ENCODE data around the gene MSLN. TPM values are rescaled to one million over a fixed set of nuclear protein-coding genes. Genes with fewer than 3 reads are reported as not detected.

MSLN gene
- total RNA-seq, 1 experiment from 2014 or later: not detected

DNA sequence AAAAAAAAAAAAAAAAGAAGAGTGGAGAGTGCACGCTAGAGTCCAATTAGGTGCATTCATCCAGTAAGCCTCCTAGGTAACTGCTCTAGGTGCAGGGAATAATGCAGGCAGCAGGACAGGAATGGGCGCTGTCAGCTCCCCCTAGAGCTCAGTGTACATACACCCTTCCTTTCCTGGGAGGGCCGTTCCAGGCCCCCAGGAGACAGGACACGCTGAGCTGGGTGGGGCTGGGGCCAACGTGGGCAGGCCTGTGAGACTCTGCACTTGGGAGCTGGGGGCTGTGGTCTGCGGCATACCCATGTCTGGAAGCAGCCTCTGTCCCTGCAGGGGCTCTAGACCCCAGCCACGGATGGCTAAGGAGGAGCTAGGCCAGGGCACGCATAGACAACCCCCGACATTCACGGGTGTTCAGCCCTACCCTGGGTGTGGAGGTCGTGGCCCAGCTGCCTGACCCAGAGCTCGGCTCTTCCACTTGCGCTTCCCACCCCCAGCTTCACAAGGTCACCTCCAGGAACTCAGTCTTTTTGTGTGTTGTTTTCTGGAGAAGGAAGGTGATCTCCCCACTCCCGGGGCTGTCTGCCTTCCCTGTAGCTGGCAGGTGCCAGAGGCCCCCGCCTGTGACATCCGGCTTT is 40.6 kb upstream of the MSLN start:
- ChIA-PET POLR2A (ENCODE audit: low non-redundant PET) (no interaction called here), CTCF (interaction anchor here (0.6 to 1.9 kb wide), 4 partner anchors 10 to 294 kb away, joined by 5 to 8 read pairs (median 8); partner anchors contain the start of gene RPUSD1)
- Histone ChIP-seq H3K9me3 (ENCODE audit: low read depth, low read length, poor library complexity, severe bottlenecking) (no peaks in the 10 kb centered on the region), H3K4me3 (ENCODE audit: low read depth, low read length, poor library complexity, severe bottlenecking) (peak overlapping the region; percentile 69), H3K27ac (ENCODE audit: low read depth, low read length, poor library complexity, severe bottlenecking) (peak overlapping the region; percentile 83), H3K4me1 (ENCODE audit: insufficient read depth, low read length, poor library complexity, severe bottlenecking) (peaks cover 8% of the 10 kb centered on the region), H3K36me3 (ENCODE audit: insufficient read depth, low read length, poor library complexity, severe bottlenecking) (no peaks in the 10 kb centered on the region), H3K27me3 (replicated peaks; ENCODE audit: insufficient read depth, low read depth, low read length, poor library complexity) (peaks cover 31% of the 10 kb centered on the region)
- intact Hi-C loops (cut with micrococcal nuclease; ENCODE audit: unreplicated experiment): loop anchor here (10.0 kb wide), 1 partner anchor 335 kb away; no protein-coding TSS in a partner anchor
- peak; percentile 39 for DNase-seq (ENCODE audit: low spot score)
- no peak for TF ChIP-seq EZH2 (IDR thresholded peaks at IDR 0.05; ENCODE audit: borderline replicate concordance, low read depth, low read length, poor library complexity, severe bottlenecking)
- TF ChIP-seq CTCF (conservative IDR thresholded peaks at IDR 0.05; ENCODE audit: low read depth, low read length): 0 out of 2 replicates have a peak, but pooled peaks have one; percentile 26
- no TSS peak for BruUV-seq (replicated peaks)

DNA sequence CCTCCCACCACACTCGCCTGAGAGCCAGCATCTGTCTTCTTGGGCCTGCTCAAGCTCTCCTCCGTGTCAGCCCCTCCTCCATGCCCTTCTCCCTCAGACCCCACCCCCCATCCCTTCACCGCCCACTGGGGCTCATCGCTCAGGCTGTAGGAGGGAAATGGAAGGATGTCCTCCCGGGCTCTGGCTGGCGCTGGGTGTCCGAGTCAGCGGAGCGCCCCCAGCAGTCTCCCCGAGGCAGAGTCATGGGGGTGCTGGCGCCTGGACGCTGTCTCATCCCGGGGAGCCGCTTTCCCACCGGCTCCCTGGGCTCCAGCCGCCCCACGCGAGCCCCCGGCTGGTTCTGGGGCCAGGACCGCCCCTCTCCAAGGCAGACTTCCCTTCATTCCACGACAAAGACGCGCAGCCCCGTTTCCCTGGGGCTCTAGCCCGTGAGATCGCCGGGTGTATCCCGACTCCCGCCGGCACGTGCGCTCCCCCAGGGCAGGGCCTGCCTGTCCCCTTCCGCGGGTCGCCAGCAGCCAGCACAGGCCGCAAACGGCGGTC is 40.0 kb upstream of the MSLN start:
- BruUV-seq (replicated peaks): no TSS peak
- intact Hi-C loops (cut with micrococcal nuclease; ENCODE audit: unreplicated experiment): no loop called here
- Histone ChIP-seq H3K4me3 (ENCODE audit: low read depth, low read length, poor library complexity, severe bottlenecking) (peak overlapping the region; percentile 69), H3K27ac (ENCODE audit: low read depth, low read length, poor library complexity, severe bottlenecking) (peak overlapping the region; percentile 83), H3K4me1 (ENCODE audit: insufficient read depth, low read length, poor library complexity, severe bottlenecking) (peaks cover 8% of the 10 kb centered on the region), H3K9me3 (ENCODE audit: low read depth, low read length, poor library complexity, severe bottlenecking) (no peaks in the 10 kb centered on the region), H3K36me3 (ENCODE audit: insufficient read depth, low read length, poor library complexity, severe bottlenecking) (no peaks in the 10 kb centered on the region), H3K27me3 (replicated peaks; ENCODE audit: insufficient read depth, low read depth, low read length, poor library complexity) (peaks cover 27% of the 10 kb centered on the region)
- peak; percentile 38; the same call in 1 of the 2 replicates for TF ChIP-seq CTCF (conservative IDR thresholded peaks at IDR 0.05; ENCODE audit: low read depth, low read length)
- TF ChIP-seq EZH2 (IDR thresholded peaks at IDR 0.05; ENCODE audit: borderline replicate concordance, low read depth, low read length, poor library complexity, severe bottlenecking): no peak
- POLR2A ChIA-PET (ENCODE audit: low non-redundant PET): no interaction called here
- peak; percentile 81 for DNase-seq (ENCODE audit: low spot score)
- CTCF ChIA-PET: interaction anchor here (1.2 to 1.9 kb wide), 2 partner anchors 10 to 67 kb away, joined by 5 to 8 read pairs; partner anchors contain the start of gene RPUSD1

DNA sequence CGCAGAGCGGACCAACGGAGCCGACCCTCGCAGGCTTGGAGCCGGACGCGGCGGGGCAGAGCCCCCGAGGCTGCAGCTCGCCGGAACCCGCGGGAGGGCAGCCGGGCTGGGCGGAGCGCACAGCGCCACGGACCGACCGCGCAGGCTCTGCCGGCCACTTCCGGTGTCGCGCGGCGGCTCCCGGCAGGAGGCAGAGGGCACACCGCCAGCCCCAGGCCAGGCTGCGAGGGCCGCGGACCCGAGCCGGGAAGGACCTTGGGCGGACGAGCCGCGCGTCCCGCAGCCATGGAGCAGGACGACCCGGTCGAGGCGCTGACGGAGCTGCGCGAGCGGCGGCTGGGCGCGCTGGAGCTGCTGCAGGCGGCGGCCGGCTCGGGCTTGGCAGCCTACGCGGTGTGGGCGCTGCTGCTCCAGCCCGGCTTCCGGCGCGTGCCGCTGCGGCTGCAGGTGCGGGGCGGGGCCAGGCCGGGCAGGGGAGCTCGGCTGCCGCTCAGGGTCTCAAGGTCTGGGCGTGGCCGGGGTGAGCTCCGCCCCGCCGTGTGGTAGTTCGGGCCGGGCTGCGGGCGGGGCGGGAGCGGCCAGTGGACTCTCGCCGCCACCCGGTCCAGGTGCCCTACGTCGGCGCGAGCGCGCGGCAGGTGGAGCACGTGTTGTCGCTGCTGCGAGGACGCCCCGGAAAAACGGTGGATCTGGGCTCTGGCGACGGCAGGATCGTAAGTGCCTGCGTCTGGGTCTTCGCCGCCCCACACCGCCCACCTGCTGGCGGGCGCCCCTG is 39.4 kb upstream of the MSLN start, which contains the start of gene ANTKMT:
Gene ANTKMT (plus strand): TSS at position 157 of the 775 bp plus-strand sequence. CDS start 129 bp downstream, at position 286.
- CTCF ChIA-PET: interaction anchor here (0.6 to 1.9 kb wide), 3 partner anchors 9 to 35 kb away, joined by 3 to 8 read pairs (median 4); no protein-coding TSS in a partner anchor
- peak within 1 kb of the TSS; percentile 83 for H3K27ac ChIP-seq (ENCODE audit: low read depth, low read length, poor library complexity, severe bottlenecking)
- POLR2A ChIA-PET (ENCODE audit: low non-redundant PET): no interaction called here

More for the DNA sequence above, 39.4 kb upstream of the MSLN start, which contains the start of gene ANTKMT:
- no TSS peak for BruUV-seq (replicated peaks)
- no peaks in the 10 kb centered on the region for H3K9me3 ChIP-seq (ENCODE audit: low read depth, low read length, poor library complexity, severe bottlenecking)
- intact Hi-C loops (cut with micrococcal nuclease; ENCODE audit: unreplicated experiment): no loop called here
- H3K36me3 ChIP-seq (ENCODE audit: insufficient read depth, low read length, poor library complexity, severe bottlenecking): no peaks in the 10 kb centered on the region
- TF ChIP-seq CTCF (conservative IDR thresholded peaks at IDR 0.05; ENCODE audit: low read depth, low read length): no peak
- TF ChIP-seq EZH2 (IDR thresholded peaks at IDR 0.05; ENCODE audit: borderline replicate concordance, low read depth, low read length, poor library complexity, severe bottlenecking): no peak
- H3K4me1 ChIP-seq (ENCODE audit: insufficient read depth, low read length, poor library complexity, severe bottlenecking): peaks cover 8% of the 10 kb centered on the region
- H3K4me3 ChIP-seq (ENCODE audit: low read depth, low read length, poor library complexity, severe bottlenecking): peak within 1 kb of the TSS; percentile 69
- peak; percentile 90 for DNase-seq (ENCODE audit: low spot score)
- peaks cover 20% of the 10 kb centered on the region for H3K27me3 ChIP-seq (replicated peaks; ENCODE audit: insufficient read depth, low read depth, low read length, poor library complexity)

All from A673 (cell line).